A673 (cell line): ENCODE results near the gene HMGXB3. TPM values are rescaled to one million over a fixed set of nuclear protein-coding genes. Genes with fewer than 3 reads are reported as not detected.

Experiments
- BruUV-seq: library from RNA; stranded (reverse); fragments of 400-500 nt; replicated peaks from 2 replicates; lab custom pipeline; 2021; lab: Mats Ljungman, UMichigan
- CTCF ChIA-PET: fragments of 300-600 bp; sonication (Branson Sonifier 250); formaldehyde crosslinking; loops from one replicate; lab custom pipeline; 2022; ENCODE audit warnings: antibody characterized with exemption; lab: Charles Lee
- POLR2A ChIA-PET: fragments of 300-600 bp; sonication (Branson Sonifier 250); formaldehyde crosslinking; loops from one replicate; lab custom pipeline; 2022; ENCODE audit warnings: antibody characterized with exemption; ENCODE audit not compliant: low non-redundant PET; lab: Charles Lee
- DNase-seq: peaks from one replicate; pipeline ENCODE4 v3.0.0-alpha.2; 2015; ENCODE audit warnings: low spot score
- H3K27ac ChIP-seq: fragments of 200-600 bp; sonication (generic); 2 replicates; pipeline ENCODE4 v1.5.1; 2016; ENCODE audit warnings: mixed run types, low read depth, mild to moderate bottlenecking, mixed read lengths, antibody characterized with exemption, low read length; ENCODE audit not compliant: poor library complexity, severe bottlenecking
- H3K27me3 ChIP-seq: fragments of 200-600 bp; sonication (generic); replicated peaks from 2 replicates; pipeline ENCODE4 v1.6.1; 2017; ENCODE audit warnings: mixed run types, low read depth, mild to moderate bottlenecking, mixed read lengths, antibody characterized with exemption, low read length; ENCODE audit not compliant: insufficient read depth, poor library complexity
- H3K36me3 ChIP-seq: fragments of 200-600 bp; sonication (generic); 2 replicates; pipeline ENCODE4 v1.6.1; 2016; ENCODE audit warnings: mixed run types, mild to moderate bottlenecking, mixed read lengths, antibody characterized with exemption, low read length; ENCODE audit not compliant: insufficient read depth, poor library complexity, severe bottlenecking
- H3K4me1 ChIP-seq: fragments of 200-600 bp; sonication (generic); 2 replicates; pipeline ENCODE4 v1.6.1; 2017; ENCODE audit warnings: mixed run types, mild to moderate bottlenecking, mixed read lengths, antibody characterized with exemption, low read length; ENCODE audit not compliant: insufficient read depth, poor library complexity, severe bottlenecking
- H3K4me3 ChIP-seq: fragments of 200-600 bp; sonication (generic); 2 replicates; pipeline ENCODE4 v1.5.1; 2016; ENCODE audit warnings: low read depth, mixed run types, mild to moderate bottlenecking, mixed read lengths, low read length; ENCODE audit not compliant: poor library complexity, severe bottlenecking
- H3K9me3 ChIP-seq: fragments of 200-600 bp; sonication (generic); 2 replicates; pipeline ENCODE4 v1.6.1; 2016; ENCODE audit warnings: mixed run types, low read depth, mild to moderate bottlenecking, mixed read lengths, antibody characterized with exemption, low read length; ENCODE audit not compliant: poor library complexity, severe bottlenecking
- CTCF ChIP-seq: fragments of 300-800, 200-600 bp; sonication (generic); conservative IDR thresholded peaks from 2 replicates; pipeline ENCODE4 v1.5.1; 2017; ENCODE audit warnings: low read depth, mild to moderate bottlenecking, antibody characterized with exemption, low read length, moderate library complexity, mixed read lengths
- EZH2 ChIP-seq: fragments of 200-600 bp; sonication (generic); IDR thresholded peaks from 2 replicates; pipeline ENCODE4 v1.6.1; 2017; ENCODE audit warnings: borderline replicate concordance, low read depth, mild to moderate bottlenecking, mixed read lengths, antibody characterized with exemption, low read length; ENCODE audit not compliant: poor library complexity, severe bottlenecking
- intact Hi-C: fragments of 100-400 bp; cut with micrococcal nuclease; formaldehyde crosslinking; loops from one replicate; pipeline ENCODE4 v1.10.0; 2022; ENCODE audit not compliant: unreplicated experiment
- total RNA-seq: library from RNA; stranded (reverse); gene quantifications from 2 replicates; pipeline ENCODE4 v1.2.3, GENCODE V29; 2021

The HMGXB3 gene
- total RNA-seq, 1 experiment from 2014 or later = 52.6 TPM

GRCh38 chr5:150035139-150035895 lies 34.8 kb downstream of the HMGXB3 start:
- POLR2A ChIA-PET = no interaction called here
- Histone ChIP-seq H3K4me1 (peaks cover 11% of the 10 kb centered on the region), H3K9me3 (no peaks in the 10 kb centered on the region), H3K36me3 (peaks cover 90% of the 10 kb centered on the region), H3K4me3 (no peak overlapping the region), H3K27ac (no peak overlapping the region), H3K27me3 (no peaks in the 10 kb centered on the region)
- no peak for DNase-seq
- intact Hi-C loops = no loop called here
- no TSS peak for BruUV-seq
- CTCF ChIA-PET = no interaction called here
- TF ChIP-seq EZH2 (no peak), CTCF (no peak)

- intact Hi-C loops = no loop called here
- H3K27me3 ChIP-seq = no peaks in the 10 kb centered on the region
- peaks cover 11% of the 10 kb centered on the region for H3K4me1 ChIP-seq
- ChIA-PET CTCF (no interaction called here), POLR2A (no interaction called here)
- BruUV-seq = no TSS peak
- peaks cover 90% of the 10 kb centered on the region for H3K36me3 ChIP-seq
- TF ChIP-seq EZH2 (no peak), CTCF (no peak)
- no peak for DNase-seq
- H3K4me3 ChIP-seq = no peak overlapping the region
- H3K9me3 ChIP-seq = no peaks in the 10 kb centered on the region
- H3K27ac ChIP-seq = no peak overlapping the region
Measured at GRCh38 chr5:150036513-150036912, 36.0 kb downstream of the HMGXB3 start.

GRCh38 chr5:150038547-150038946 lies 38.0 kb downstream of the HMGXB3 start:
- peaks cover 85% of the 10 kb centered on the region for H3K36me3 ChIP-seq
- TF ChIP-seq EZH2 = no peak
- no peak for TF ChIP-seq CTCF
- H3K4me3 ChIP-seq = no peak overlapping the region
- CTCF ChIA-PET = no interaction called here
- POLR2A ChIA-PET = interaction anchor here (0.6 kb wide), 1 partner anchor 80 kb away, joined by 3 read pairs; no protein-coding TSS in a partner anchor
- intact Hi-C loops = no loop called here
- no peak overlapping the region for H3K27ac ChIP-seq
- H3K4me1 ChIP-seq = peaks cover 22% of the 10 kb centered on the region
- BruUV-seq = no TSS peak
- H3K9me3 ChIP-seq = no peaks in the 10 kb centered on the region
- DNase-seq = peak; percentile 41
- H3K27me3 ChIP-seq = no peaks in the 10 kb centered on the region
